Gastrocnemius medialis (tissue), 4 donors: Measurements from ENCODE around the gene PDK3.

ENCODE experiments used
- POLR2A ChIP-seq, 2 donors: fragments of 450-650 bp; IDR thresholded peaks; one replicate each; pipeline ENCODE4 v1.6.1; 2017; ENCODE audit warnings: antibody characterized with exemption in 2 of 2, mild to moderate bottlenecking in 2 of 2, moderate library complexity in 2 of 2
- TF ChIP-seq, protein P1 (sequence below), 5 experiments: fragments of 450-650 bp in 3 of 5; fragments of 200-600 bp in 2 of 5; sonication (generic) in 2 of 5; IDR thresholded peaks in 4 of 5; conservative IDR thresholded peaks in 1 of 5; 1 replicate in 4 of 5; 2 replicates in 1 of 5; pipeline ENCODE4 v1.5.1; 2016 to 2019; ENCODE audit warnings: antibody characterized with exemption in 5 of 5, mild to moderate bottlenecking in 3 of 5, moderate library complexity in 3 of 5

DNA sequence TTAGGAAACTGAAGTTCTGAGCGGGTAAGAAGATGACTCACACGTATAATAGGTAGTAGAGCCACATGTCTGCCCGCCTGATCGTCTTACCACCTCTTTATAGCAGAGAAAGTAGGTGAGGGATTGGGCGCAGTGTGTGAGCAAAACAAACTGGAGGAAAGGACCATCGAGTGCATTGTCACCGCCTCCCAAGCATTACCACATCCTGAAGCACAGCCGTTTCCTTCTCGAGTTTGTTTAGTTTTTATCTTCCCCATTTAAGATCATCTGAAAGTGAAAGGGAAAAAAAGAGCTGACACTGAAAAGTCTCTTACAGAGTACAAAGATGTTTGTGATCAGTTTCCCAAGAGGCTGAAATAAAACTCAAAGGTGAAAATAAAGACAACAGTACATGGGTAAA lies 14.8 kb downstream of the PDK3 start:
- TF ChIP-seq, protein P1, sequence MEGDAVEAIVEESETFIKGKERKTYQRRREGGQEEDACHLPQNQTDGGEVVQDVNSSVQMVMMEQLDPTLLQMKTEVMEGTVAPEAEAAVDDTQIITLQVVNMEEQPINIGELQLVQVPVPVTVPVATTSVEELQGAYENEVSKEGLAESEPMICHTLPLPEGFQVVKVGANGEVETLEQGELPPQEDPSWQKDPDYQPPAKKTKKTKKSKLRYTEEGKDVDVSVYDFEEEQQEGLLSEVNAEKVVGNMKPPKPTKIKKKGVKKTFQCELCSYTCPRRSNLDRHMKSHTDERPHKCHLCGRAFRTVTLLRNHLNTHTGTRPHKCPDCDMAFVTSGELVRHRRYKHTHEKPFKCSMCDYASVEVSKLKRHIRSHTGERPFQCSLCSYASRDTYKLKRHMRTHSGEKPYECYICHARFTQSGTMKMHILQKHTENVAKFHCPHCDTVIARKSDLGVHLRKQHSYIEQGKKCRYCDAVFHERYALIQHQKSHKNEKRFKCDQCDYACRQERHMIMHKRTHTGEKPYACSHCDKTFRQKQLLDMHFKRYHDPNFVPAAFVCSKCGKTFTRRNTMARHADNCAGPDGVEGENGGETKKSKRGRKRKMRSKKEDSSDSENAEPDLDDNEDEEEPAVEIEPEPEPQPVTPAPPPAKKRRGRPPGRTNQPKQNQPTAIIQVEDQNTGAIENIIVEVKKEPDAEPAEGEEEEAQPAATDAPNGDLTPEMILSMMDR (IDR thresholded peaks at IDR 0.05 in 4 of 5, conservative IDR thresholded peaks at IDR 0.05 in 1 of 5): no peak
- TF ChIP-seq POLR2A (IDR thresholded peaks at IDR 0.05): no peak
